HepG2 (cell line): Measurements from ENCODE around the gene GTF2F1. TPM values are rescaled to one million over a fixed set of nuclear protein-coding genes. Genes with fewer than 3 reads are reported as not detected.

Experiments used
- ASH2L ChIP-seq: fragments of 300-600, 200-600 bp; sonication (generic); IDR thresholded peaks from 2 replicates; pipeline ENCODE4 v1.7.0; 2017; ENCODE audit warnings: low read depth, mild to moderate bottlenecking, moderate library complexity, mixed read lengths, low read length; ENCODE audit not compliant: insufficient read length
- DMTF1 ChIP-seq: sonication (generic); formaldehyde crosslinking; IDR thresholded peaks from 2 replicates; pipeline ENCODE4 v1.4.0; 2020; ENCODE audit warnings: mild to moderate bottlenecking, missing genetic modification reagents
- E2F1 ChIP-seq: sonication (generic); formaldehyde crosslinking; IDR thresholded peaks from 2 replicates; pipeline ENCODE4 v1.5.0; 2020; ENCODE audit warnings: missing genetic modification reagents
- ETV6 ChIP-seq: sonication (generic); formaldehyde crosslinking; conservative IDR thresholded peaks from 2 replicates; pipeline ENCODE4 v1.4.0; 2020; ENCODE audit warnings: missing genetic modification reagents
- FIP1L1 ChIP-seq: fragments of 200-400 bp; formaldehyde crosslinking; IDR thresholded peaks from 2 replicates; pipeline ENCODE4 v1.6.1; 2018; ENCODE audit warnings: low read depth, mild to moderate bottlenecking, low read length, moderate library complexity, borderline replicate concordance; ENCODE audit not compliant: insufficient read depth
- KDM3A ChIP-seq: IDR thresholded peaks from 2 replicates; pipeline ENCODE4 v1.6.1; 2018; ENCODE audit warnings: low read depth, missing compliant biosample characterization
- LBX2 ChIP-seq: sonication (generic); formaldehyde crosslinking; IDR thresholded peaks from 2 replicates; pipeline ENCODE4 v1.5.0; 2020; ENCODE audit warnings: missing genetic modification reagents, mild to moderate bottlenecking, borderline replicate concordance
- NR3C1 ChIP-seq: sonication (generic); formaldehyde crosslinking; IDR thresholded peaks from 2 replicates; pipeline ENCODE4 v1.4.0; 2020; ENCODE audit warnings: missing genetic modification reagents
- PHF5A ChIP-seq: IDR thresholded peaks from one replicate; pipeline ENCODE4 v1.6.1; 2018; ENCODE audit warnings: low read depth, missing genetic modification reagents; ENCODE audit not compliant: unreplicated experiment
- SKIL ChIP-seq: sonication (generic); formaldehyde crosslinking; IDR thresholded peaks from 2 replicates; pipeline ENCODE4 v1.8.0; 2022; ENCODE audit warnings: missing genetic modification reagents, mild to moderate bottlenecking, moderate library complexity, borderline replicate concordance
- SMYD3 ChIP-seq: sonication (generic); formaldehyde crosslinking; IDR thresholded peaks from 2 replicates; pipeline ENCODE4 v1.8.1; 2023; ENCODE audit warnings: mild to moderate bottlenecking, missing genetic modification reagents
- SP140L ChIP-seq: sonication (generic); formaldehyde crosslinking; IDR thresholded peaks from 2 replicates; pipeline ENCODE4 v1.4.0; 2020; ENCODE audit warnings: missing genetic modification reagents, borderline replicate concordance
- SRY ChIP-seq: sonication (generic); formaldehyde crosslinking; IDR thresholded peaks from 2 replicates; pipeline ENCODE4 v1.8.0; 2022; ENCODE audit warnings: mild to moderate bottlenecking, missing genetic modification reagents
- TEAD2 ChIP-seq: sonication (generic); formaldehyde crosslinking; IDR thresholded peaks from 2 replicates; pipeline ENCODE4 v1.9.0; 2021; ENCODE audit warnings: missing genetic modification reagents
- ZBTB38 ChIP-seq: sonication (generic); formaldehyde crosslinking; IDR thresholded peaks from 2 replicates; pipeline ENCODE4 v1.5.1; 2020; ENCODE audit warnings: mild to moderate bottlenecking, missing genetic modification reagents
- ZBTB7B ChIP-seq: sonication (generic); formaldehyde crosslinking; IDR thresholded peaks from 2 replicates; pipeline ENCODE4 v1.4.0; 2020; ENCODE audit warnings: missing genetic modification reagents
- ZNF552 ChIP-seq: sonication (generic); formaldehyde crosslinking; IDR thresholded peaks from 2 replicates; pipeline ENCODE4 v1.9.0; 2022; ENCODE audit warnings: missing genetic modification reagents, mild to moderate bottlenecking, borderline replicate concordance
- ZNF567 ChIP-seq: sonication (generic); formaldehyde crosslinking; IDR thresholded peaks from 2 replicates; pipeline ENCODE4 v1.8.1; 2023; ENCODE audit warnings: mild to moderate bottlenecking, missing genetic modification reagents, borderline replicate concordance
- polyA plus RNA-seq, 8 experiments: library from polyadenylated mRNA; depleted of rRNA in 3 of 8; stranded (reverse) in 7 of 8; unstranded in 1 of 8; fragments of >200 nt; fragmentation: Illumina TruSeq in 4 of 8; extraction: Trizol in 4 of 8; gene quantifications; 2 replicates each; pipeline versions ENCODE4 v1.2.1 to v1.2.3, GENCODE V29; 2011 to 2016; ENCODE audit warnings: low read depth in 4 of 8, missing spikeins in 1 of 8, mixed read lengths in 1 of 8; ENCODE audit not compliant: insufficient read depth in 1 of 8
- total RNA-seq, 5 experiments: library from RNA; depleted of rRNA; stranded (reverse); fragments of >200 nt; fragmentation: Illumina TruSeq; extraction: Trizol; gene quantifications; 2 replicates each; pipeline ENCODE4 v1.2.3, GENCODE V29; 2016; ENCODE audit warnings: low read depth in 1 of 5

Gene GTF2F1
- total and polyA plus RNA-seq, 2 of the 13 experiments (the other 11 are each of a cell fraction or from before 2014, with no cell fraction given): 27.8 to 34.1 TPM

- no peak for TF ChIP-seq LBX2 (CRISPR knock-in tag)
- no peak for TF ChIP-seq PHF5A (CRISPR knock-in tag)
- peak; percentile 70; the same call in 1 of the 2 replicates for TF ChIP-seq SMYD3
- TF ChIP-seq ZNF567 (CRISPR knock-in tag): peak; percentile 64; the same call in 1 of the 2 replicates
- TF ChIP-seq ETV6 (CRISPR knock-in tag): 0 out of 2 replicates have a peak, but pooled peaks have one; percentile 56
- TF ChIP-seq KDM3A (CRISPR knock-in tag): 0 out of 2 replicates have a peak, but pooled peaks have one; percentile 20
- TF ChIP-seq SKIL: peak; percentile 50; the same call in 1 of the 2 replicates
- TF ChIP-seq ZBTB38 (CRISPR knock-in tag): peak; percentile 66; the same call in 1 of the 2 replicates
- TF ChIP-seq DMTF1: no peak
- 0 out of 2 replicates have a peak, but pooled peaks have one; percentile 30 for TF ChIP-seq E2F1 (CRISPR knock-in tag)
- TF ChIP-seq TEAD2 (CRISPR knock-in tag): no peak
- TF ChIP-seq ZNF552 (CRISPR knock-in tag): no peak; the same call in 1 of the 2 replicates
- no peak for TF ChIP-seq NR3C1 (CRISPR knock-in tag)
- TF ChIP-seq FIP1L1: 0 out of 2 replicates have a peak, but pooled peaks have one; percentile 51
- peak; percentile 54; the same call in 1 of the 2 replicates for TF ChIP-seq SRY (CRISPR knock-in tag)
- peak; percentile 82 for TF ChIP-seq ASH2L
- TF ChIP-seq SP140L (CRISPR knock-in tag): no peak
- TF ChIP-seq ZBTB7B (CRISPR knock-in tag): no peak
Measured at GRCh38 chr19:6372594-6373095, 20.3 kb downstream of the GTF2F1 start, which contains the start of gene ALKBH7 (continued).
